AG04449 (cell line): ENCODE results near the gene CSRP3.

Experiments used
- CTCF ChIA-PET: fragments of 350-600 bp; formaldehyde crosslinking; extraction: SDS; loops from one replicate; lab custom pipeline; 2021; ENCODE audit warnings: antibody characterized with exemption; lab: Yijun Ruan, JAX
- POLR2A ChIA-PET: fragments of 400-600, 350-600 bp; formaldehyde crosslinking; extraction: SDS; loops from one replicate; lab custom pipeline; 2020; ENCODE audit warnings: antibody characterized with exemption, inconsistent platforms; lab: Yijun Ruan, JAX
- DNase-seq: peaks from one replicate; pipeline ENCODE4 v3.0.0-alpha.2; 2010; ENCODE audit warnings: low read depth, low spot score
- H3K4me3 ChIP-seq: 2 replicates; pipeline ENCODE4 v1.5.1; 2011; ENCODE audit warnings: low read depth, mild to moderate bottlenecking, control low read depth, low read length
- TF ChIP-seq, protein P1 (sequence below): IDR thresholded peaks from one replicate; pipeline ENCODE4 v1.5.1; 2011; ENCODE audit warnings: mild to moderate bottlenecking, moderate library complexity, low read length, control low read depth, inconsistent platforms; ENCODE audit not compliant: insufficient read depth; ENCODE audit errors: missing control alignments

The CSRP3 gene

DNA sequence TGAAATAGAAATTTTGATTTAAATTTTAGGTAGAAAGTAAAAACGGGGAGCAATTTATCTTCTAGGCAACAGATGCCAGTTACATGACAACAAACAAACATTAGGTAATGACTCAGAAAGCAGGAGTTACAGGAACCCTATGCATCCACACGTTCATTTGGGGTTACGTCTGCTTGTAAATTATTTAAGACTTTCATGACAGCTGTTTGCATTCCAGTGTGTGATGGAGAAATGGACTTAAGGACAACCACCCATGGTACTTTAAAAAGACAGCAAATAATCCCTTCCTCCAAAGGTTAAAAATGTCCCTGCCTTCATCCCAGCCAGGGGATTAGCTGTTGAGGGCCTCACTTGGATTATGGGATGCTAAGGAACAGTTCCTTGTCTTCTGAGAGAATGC, 27.2 kb upstream of the CSRP3 start:
- ChIA-PET CTCF (no interaction called here), POLR2A (no interaction called here)
- DNase-seq, result no peak
- H3K4me3 ChIP-seq, result no peak overlapping the region
- TF ChIP-seq, protein P1, sequence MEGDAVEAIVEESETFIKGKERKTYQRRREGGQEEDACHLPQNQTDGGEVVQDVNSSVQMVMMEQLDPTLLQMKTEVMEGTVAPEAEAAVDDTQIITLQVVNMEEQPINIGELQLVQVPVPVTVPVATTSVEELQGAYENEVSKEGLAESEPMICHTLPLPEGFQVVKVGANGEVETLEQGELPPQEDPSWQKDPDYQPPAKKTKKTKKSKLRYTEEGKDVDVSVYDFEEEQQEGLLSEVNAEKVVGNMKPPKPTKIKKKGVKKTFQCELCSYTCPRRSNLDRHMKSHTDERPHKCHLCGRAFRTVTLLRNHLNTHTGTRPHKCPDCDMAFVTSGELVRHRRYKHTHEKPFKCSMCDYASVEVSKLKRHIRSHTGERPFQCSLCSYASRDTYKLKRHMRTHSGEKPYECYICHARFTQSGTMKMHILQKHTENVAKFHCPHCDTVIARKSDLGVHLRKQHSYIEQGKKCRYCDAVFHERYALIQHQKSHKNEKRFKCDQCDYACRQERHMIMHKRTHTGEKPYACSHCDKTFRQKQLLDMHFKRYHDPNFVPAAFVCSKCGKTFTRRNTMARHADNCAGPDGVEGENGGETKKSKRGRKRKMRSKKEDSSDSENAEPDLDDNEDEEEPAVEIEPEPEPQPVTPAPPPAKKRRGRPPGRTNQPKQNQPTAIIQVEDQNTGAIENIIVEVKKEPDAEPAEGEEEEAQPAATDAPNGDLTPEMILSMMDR, result no peak

DNA sequence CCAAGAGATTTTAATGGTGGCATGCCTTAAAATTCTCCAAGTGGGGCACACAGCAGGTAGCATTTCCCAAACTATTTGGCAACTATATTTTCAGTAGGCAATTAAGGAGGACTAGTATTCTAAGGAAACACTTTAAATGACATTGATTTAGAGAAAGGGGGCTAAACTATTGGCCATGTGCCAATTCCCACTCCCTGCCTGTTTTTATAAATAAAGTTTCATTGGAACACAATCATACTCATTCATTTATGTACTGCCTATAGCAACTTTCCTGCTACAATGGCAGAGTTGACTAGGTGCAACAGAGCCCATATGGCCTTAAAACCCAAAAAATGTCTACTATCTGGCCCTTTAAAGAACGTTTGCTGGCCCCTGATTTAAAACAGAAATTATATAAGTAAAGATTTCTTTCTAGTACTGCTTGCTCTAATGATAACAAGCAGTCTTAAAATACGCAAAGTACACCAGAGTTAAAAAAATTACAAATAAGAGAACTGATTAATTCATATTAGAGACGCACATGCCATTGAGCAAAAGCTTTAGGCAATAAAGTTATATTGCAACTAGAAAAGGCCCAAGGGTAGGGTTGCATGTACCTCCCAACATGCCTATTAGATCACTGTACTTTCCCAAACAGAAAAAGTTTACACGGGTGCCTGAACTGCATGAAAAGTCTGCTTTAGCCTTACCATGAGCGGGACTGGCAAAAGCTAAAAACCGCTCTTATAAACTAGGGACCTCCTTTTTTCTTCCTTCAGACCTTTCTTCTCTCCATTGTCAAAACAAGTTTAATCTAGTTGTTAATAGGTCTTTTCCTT, 24.8 kb upstream of the CSRP3 start:
- no peak for DNase-seq
- ChIA-PET CTCF (interaction anchor here (1.2 kb wide), 1 partner anchor 150 kb away, joined by 3 read pairs; no protein-coding TSS in a partner anchor), POLR2A (no interaction called here)
- TF ChIP-seq, protein P1, result no peak
- H3K4me3 ChIP-seq, result no peak overlapping the region

DNA sequence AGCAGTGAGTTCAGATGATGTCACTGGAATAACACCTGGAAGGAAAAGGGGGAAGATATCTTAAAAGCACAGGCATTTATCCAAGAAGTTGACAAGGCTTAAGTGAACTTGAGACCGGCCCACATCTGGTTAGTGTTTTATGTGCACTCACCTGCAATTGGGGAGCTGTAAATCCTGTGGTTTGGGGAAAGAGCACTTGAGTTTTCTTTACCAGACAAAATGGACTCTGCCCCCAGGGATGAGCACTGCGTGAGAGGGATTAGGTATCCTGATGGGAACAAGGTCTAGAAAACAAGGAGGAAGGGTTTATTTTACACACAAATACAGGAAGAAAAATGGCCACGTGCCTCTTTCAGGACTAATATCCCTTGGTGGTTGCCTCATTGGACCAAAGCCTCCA, 23.8 kb upstream of the CSRP3 start:
- CTCF ChIA-PET, result no interaction called here
- no peak for DNase-seq

DNA sequence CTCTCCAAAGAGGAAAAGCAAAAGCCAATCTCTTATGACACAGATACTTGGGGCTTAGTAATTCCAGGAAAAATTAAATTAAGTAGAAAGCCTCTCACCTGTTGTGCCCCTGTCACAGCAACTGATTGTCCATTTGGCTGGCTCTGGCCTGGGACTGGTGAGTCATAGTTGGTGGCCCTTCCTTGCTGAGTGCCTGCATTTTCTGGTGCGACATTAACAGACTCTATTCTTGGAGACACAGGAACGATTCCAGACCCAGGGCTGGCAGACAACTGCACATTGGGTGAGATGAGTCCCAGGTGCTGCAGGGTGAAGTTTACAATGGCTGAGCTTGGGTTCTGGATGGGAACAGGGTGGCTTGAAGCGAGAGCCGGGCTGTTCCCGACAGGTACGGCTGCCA, 23.3 kb upstream of the CSRP3 start:
- no peak overlapping the region for H3K4me3 ChIP-seq
- DNase-seq, result no peak
- TF ChIP-seq, protein P1, result no peak
- ChIA-PET POLR2A (no interaction called here), CTCF (no interaction called here)

More for the DNA sequence above, 23.8 kb upstream of the CSRP3 start:
- TF ChIP-seq, protein P1, result no peak
- no peak overlapping the region for H3K4me3 ChIP-seq
- POLR2A ChIA-PET, result no interaction called here

DNA sequence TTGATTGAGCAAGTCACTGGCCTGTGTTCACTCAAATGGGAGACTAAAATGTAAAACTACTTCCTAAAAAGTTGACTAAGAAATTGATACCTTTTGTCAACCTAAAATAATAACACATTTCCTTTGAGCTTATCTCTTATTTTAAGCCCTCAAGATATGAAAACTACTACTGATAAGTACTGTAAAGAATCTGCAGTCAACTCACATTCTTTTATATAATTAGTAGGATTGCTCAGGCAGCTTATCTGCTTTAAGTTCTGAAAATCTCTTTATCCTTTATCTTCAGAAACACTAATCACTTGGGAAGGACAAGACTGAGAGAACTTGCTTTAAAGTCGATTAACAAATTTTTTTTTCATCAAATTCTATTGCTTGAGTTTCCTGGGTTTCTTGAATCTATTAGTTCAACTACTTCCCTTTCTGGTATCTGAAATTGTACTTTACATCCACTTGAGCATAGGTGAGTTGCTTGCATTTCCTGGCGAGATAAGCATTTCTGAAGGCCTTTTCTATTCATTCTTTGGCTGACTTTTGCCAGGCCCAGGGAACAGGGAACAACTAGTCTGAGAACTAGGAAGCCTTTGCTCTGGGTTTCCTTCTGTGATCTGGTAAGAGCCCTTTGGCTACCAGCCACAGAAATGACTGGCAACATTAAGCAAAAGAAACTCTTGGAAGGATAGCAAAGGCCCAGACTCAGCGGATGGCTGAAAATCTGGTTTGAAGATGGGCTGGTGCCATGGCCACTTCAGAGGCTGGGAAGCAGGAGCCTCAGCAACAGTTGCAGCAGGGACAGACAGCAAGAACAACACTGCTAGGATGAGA, 19.3 kb upstream of the CSRP3 start:
- CTCF ChIA-PET, result interaction anchor here (2.8 kb wide), 1 partner anchor 38 kb away, joined by 9 read pairs; no protein-coding TSS in a partner anchor
- DNase-seq, result no peak
- H3K4me3 ChIP-seq, result no peak overlapping the region
- TF ChIP-seq, protein P1, result no peak
- POLR2A ChIA-PET, result no interaction called here
